22Rv1 (cell line): ENCODE measurements around the gene COPS9.

ENCODE experiments used
- CTCF ChIP-seq: fragments of 450-650 bp; IDR thresholded peaks from 2 replicates; pipeline ENCODE4 v1.5.1; 2017; ENCODE audit warnings: mild to moderate bottlenecking
- ZFX ChIP-seq: fragments of 450-650 bp; IDR thresholded peaks from 2 replicates; pipeline ENCODE4 v1.6.1; 2017; ENCODE audit warnings: antibody characterized with exemption, borderline replicate concordance

GRCh38 chr2:240151477-240152031 is 15.4 kb upstream of the COPS9 start:
- TF ChIP-seq CTCF (no peak), ZFX (no peak)
